HTR-8/SVneo (cell line): ENCODE results near the gene DOCK6.

ENCODE experiments used
- DNase-seq: peaks from one replicate; pipeline ENCODE4 v3.0.0; 2011; ENCODE audit warnings: low spot score, mixed read lengths; ENCODE audit not compliant: insufficient read length
- FAIRE-seq: peaks from 2 replicates; lab custom pipeline; 2011; peaks lifted over from hg19 to GRCh38; lab: Jason Lieb, UNC

DOCK6 gene

DNA sequence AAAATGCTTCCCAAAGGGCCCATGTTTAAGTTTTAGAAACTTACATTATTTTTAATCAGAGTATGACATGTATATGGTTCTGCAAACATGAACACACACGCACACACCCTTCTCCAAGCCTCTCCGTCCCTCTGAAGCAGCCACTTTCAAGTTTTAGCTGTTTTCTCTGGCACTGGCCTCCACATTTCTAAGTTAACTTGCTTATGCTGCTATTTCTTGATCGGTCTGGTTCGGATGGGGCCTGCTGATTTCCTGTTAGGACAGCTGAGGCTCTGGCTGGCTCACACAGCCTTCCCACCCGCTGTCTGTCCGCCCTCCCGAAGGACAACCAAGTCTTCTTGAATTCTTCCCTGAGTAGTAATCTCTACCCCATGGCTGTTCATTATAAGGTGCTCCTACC is 111.1 kb downstream of the DOCK6 start:
- DNase-seq (no peak), FAIRE-seq (no peak)
